MCF 10A (cell line): ENCODE data around the gene EMP2. TPM values are rescaled to one million over a fixed set of nuclear protein-coding genes. Genes with fewer than 3 reads are reported as not detected.

Experiments
- BruUV-seq: library from RNA; stranded (reverse); fragments of 400-500 nt; replicated peaks from 2 replicates; lab custom pipeline; 2021; lab: Mats Ljungman, UMichigan
- CTCF ChIA-PET: fragments of 300-600 bp; sonication (Branson Sonifier 250); formaldehyde crosslinking; extraction: SDS; loops from one replicate; lab custom pipeline; 2021; ENCODE audit warnings: antibody characterized with exemption, inconsistent platforms; lab: Yijun Ruan, JAX
- POLR2A ChIA-PET: fragments of 300-600, 350-650 bp; sonication (Branson Sonifier 250); formaldehyde crosslinking; extraction: SDS; loops from one replicate; lab custom pipeline; 2020; ENCODE audit warnings: antibody characterized with exemption, inconsistent platforms; lab: Yijun Ruan, JAX
- DNase-seq: peaks from one replicate; pipeline ENCODE4 v3.0.0-alpha.2; 2018; ENCODE audit not compliant: unreplicated experiment
- H3K27ac Mint-ChIP-seq: one replicate; pipeline ENCODE4 v1.8.0; 2022; ENCODE audit warnings: mild to moderate bottlenecking, low read depth, mixed read lengths; ENCODE audit not compliant: unreplicated experiment
- H3K27me3 Mint-ChIP-seq: one replicate; pipeline ENCODE4 v1.8.0; 2022; ENCODE audit warnings: mixed read lengths; ENCODE audit not compliant: insufficient read depth, unreplicated experiment
- H3K36me3 Mint-ChIP-seq: one replicate; pipeline ENCODE4 v1.8.0; 2022; ENCODE audit warnings: mild to moderate bottlenecking, moderate library complexity, mixed read lengths; ENCODE audit not compliant: insufficient read depth, unreplicated experiment
- H3K4me1 Mint-ChIP-seq: one replicate; pipeline ENCODE4 v1.8.0; 2022; ENCODE audit warnings: mixed read lengths; ENCODE audit not compliant: insufficient read depth, unreplicated experiment
- H3K4me3 Mint-ChIP-seq: one replicate; pipeline ENCODE4 v1.8.0; 2022; ENCODE audit warnings: mild to moderate bottlenecking, moderate library complexity, mixed read lengths; ENCODE audit not compliant: unreplicated experiment
- H3K9me3 Mint-ChIP-seq: one replicate; pipeline ENCODE4 v1.8.0; 2022; ENCODE audit warnings: mixed read lengths; ENCODE audit not compliant: unreplicated experiment
- CTCF ChIP-seq: fragments of 200-600 bp; IDR thresholded peaks from one replicate; pipeline ENCODE4 v1.8.0; 2022; ENCODE audit warnings: antibody characterized with exemption, mild to moderate bottlenecking; ENCODE audit not compliant: unreplicated experiment
- intact Hi-C: fragments of 100-400 bp; cut with micrococcal nuclease; formaldehyde crosslinking; loops from 2 replicates; pipeline ENCODE4 v1.14.1; 2022
- total RNA-seq: library from RNA; stranded (reverse); gene quantifications from 2 replicates; pipeline ENCODE4 v1.2.3, GENCODE V29; 2022

Gene EMP2
- total RNA-seq, 1 experiment from 2014 or later = 4.8 TPM

GRCh38 chr16:10530685-10531084 lies 49.7 kb downstream of the EMP2 start:
- TF ChIP-seq CTCF = no peak
- no peaks in the 10 kb centered on the region for H3K4me1 Mint-ChIP-seq
- no peak for DNase-seq
- H3K27ac Mint-ChIP-seq = no peak overlapping the region
- H3K27me3 Mint-ChIP-seq = no peaks in the 10 kb centered on the region
- no peaks in the 10 kb centered on the region for H3K36me3 Mint-ChIP-seq
- no peak overlapping the region for H3K4me3 Mint-ChIP-seq
- BruUV-seq = no TSS peak
- H3K9me3 Mint-ChIP-seq = no peaks in the 10 kb centered on the region
- intact Hi-C loops = no loop called here
- POLR2A ChIA-PET = no interaction called here
- CTCF ChIA-PET = interaction anchor here (0.8 to 1.3 kb wide), 4 partner anchors 10 to 206 kb away, joined by 3 to 10 read pairs (median 4); no protein-coding TSS in a partner anchor

- Mint-ChIP-seq H3K27me3 (no peaks in the 10 kb centered on the region), H3K4me1 (no peaks in the 10 kb centered on the region), H3K4me3 (no peak overlapping the region), H3K27ac (no peak overlapping the region), H3K9me3 (no peaks in the 10 kb centered on the region), H3K36me3 (no peaks in the 10 kb centered on the region)
- DNase-seq = no peak
- ChIA-PET POLR2A (no interaction called here), CTCF (interaction anchor here (0.8 to 1.3 kb wide), 3 partner anchors 16 to 206 kb away, joined by 3 to 10 read pairs (median 3); no protein-coding TSS in a partner anchor)
- no TSS peak for BruUV-seq
- intact Hi-C loops = no loop called here
- no peak for TF ChIP-seq CTCF
Measured at GRCh38 chr16:10529895-10530669, 50.3 kb downstream of the EMP2 start.

- Mint-ChIP-seq H3K4me3 (no peak overlapping the region), H3K27ac (no peak overlapping the region), H3K4me1 (no peaks in the 10 kb centered on the region), H3K9me3 (no peaks in the 10 kb centered on the region), H3K36me3 (no peaks in the 10 kb centered on the region), H3K27me3 (no peaks in the 10 kb centered on the region)
- intact Hi-C loops = no loop called here
- no TSS peak for BruUV-seq
- ChIA-PET CTCF (interaction anchor here (0.6 kb wide), 1 partner anchor 25 kb away, joined by 6 read pairs; no protein-coding TSS in a partner anchor), POLR2A (interaction anchor here (0.6 kb wide), 1 partner anchor 200 kb away, joined by 4 read pairs; no protein-coding TSS in a partner anchor)
- no peak for DNase-seq
- no peak for TF ChIP-seq CTCF
Measured at GRCh38 chr16:10528635-10529034, 51.8 kb downstream of the EMP2 start.

- Mint-ChIP-seq H3K4me1 (no peaks in the 10 kb centered on the region), H3K27ac (no peak overlapping the region), H3K36me3 (no peaks in the 10 kb centered on the region), H3K4me3 (no peak overlapping the region), H3K9me3 (no peaks in the 10 kb centered on the region), H3K27me3 (no peaks in the 10 kb centered on the region)
- intact Hi-C loops = no loop called here
- ChIA-PET CTCF (no interaction called here), POLR2A (no interaction called here)
- no TSS peak for BruUV-seq
- no peak for TF ChIP-seq CTCF
- DNase-seq = no peak
Measured at GRCh38 chr16:10526962-10527361, 53.4 kb downstream of the EMP2 start.
